Small intestine (tissue), 16 donors: ENCODE measurements around the gene EIF2D. TPM values are rescaled to one million over a fixed set of nuclear protein-coding genes. Genes with fewer than 3 reads are reported as not detected.

Source experiments
- DNase-seq, 2 donors: peaks; one replicate each; pipeline versions ENCODE4 v3.0.0 to v3.0.0-alpha.2; 2013
- FAIRE-seq: peaks from 2 replicates; lab custom pipeline; 2012; peaks lifted over from hg19 to GRCh38; lab: Jason Lieb, UNC
- H3K27ac ChIP-seq, 3 donors: one replicate each; pipeline ENCODE4 v1.5.1; 2013; ENCODE audit warnings: low read length in 2 of 3, mild to moderate bottlenecking in 2 of 3, control low read depth in 1 of 3, inconsistent platforms in 1 of 3, low read depth in 1 of 3, moderate library complexity in 1 of 3
- H3K27me3 ChIP-seq, 3 donors: one replicate each; pipeline ENCODE4 v1.6.1; 2013; ENCODE audit warnings: low read length in 3 of 3, inconsistent platforms in 1 of 3; ENCODE audit not compliant: control insufficient read depth in 3 of 3, insufficient read depth in 3 of 3
- H3K36me3 ChIP-seq, 3 donors: one replicate each; pipeline ENCODE4 v1.6.1; 2013; ENCODE audit warnings: low read length in 3 of 3, inconsistent platforms in 1 of 3, low read depth in 1 of 3, mild to moderate bottlenecking in 1 of 3, moderate library complexity in 1 of 3; ENCODE audit not compliant: control insufficient read depth in 3 of 3, insufficient read depth in 2 of 3
- H3K4me1 ChIP-seq, 3 donors: one replicate each; pipeline ENCODE4 v1.6.1; 2013; ENCODE audit warnings: low read length in 2 of 3, inconsistent platforms in 1 of 3, low read depth in 1 of 3, mild to moderate bottlenecking in 1 of 3, moderate library complexity in 1 of 3; ENCODE audit not compliant: control insufficient read depth in 3 of 3, insufficient read depth in 2 of 3
- H3K4me3 ChIP-seq, 3 donors: one replicate each; pipeline ENCODE4 v1.5.1; 2013; ENCODE audit warnings: low read length in 3 of 3, control low read depth in 1 of 3, inconsistent platforms in 1 of 3, low read depth in 1 of 3, mild to moderate bottlenecking in 1 of 3, moderate library complexity in 1 of 3
- H3K9me3 ChIP-seq, 2 donors: one replicate each; pipeline ENCODE4 v1.6.1; 2013; ENCODE audit warnings: low read depth in 1 of 2, low read length in 1 of 2; ENCODE audit not compliant: control insufficient read depth in 2 of 2, insufficient read depth in 1 of 2
- WGBS, 3 donors: extraction: QIAGEN DNeasy Blood & Tissue Kit; methylation state at CpG; one replicate each; pipeline ENCODE4 v1.1.7; 2013; 5-methylcytosine and 5-hydroxymethylcytosine counted together
- long read RNA-seq, 10 donors: transcript quantifications; one replicate each; lab custom pipeline, GENCODE V29; 2026
- polyA plus RNA-seq, 4 donors: library from polyadenylated mRNA; stranded (reverse) in 3 of 4; unstranded in 1 of 4; fragments of 200-250 nt in 3 of 4; fragments of 120-200 nt in 1 of 4; gene quantifications; one replicate each; pipeline versions ENCODE4 v1.2.1 to v1.2.3, GENCODE V29; 2013
- donor health status: healthy with polysubstance abuse.
- donor health status: control.
- donor health status: control.
- donor health status: Bipolar disorder and iron deficiency.
- donor health status: healthy.

The EIF2D gene, protein sequence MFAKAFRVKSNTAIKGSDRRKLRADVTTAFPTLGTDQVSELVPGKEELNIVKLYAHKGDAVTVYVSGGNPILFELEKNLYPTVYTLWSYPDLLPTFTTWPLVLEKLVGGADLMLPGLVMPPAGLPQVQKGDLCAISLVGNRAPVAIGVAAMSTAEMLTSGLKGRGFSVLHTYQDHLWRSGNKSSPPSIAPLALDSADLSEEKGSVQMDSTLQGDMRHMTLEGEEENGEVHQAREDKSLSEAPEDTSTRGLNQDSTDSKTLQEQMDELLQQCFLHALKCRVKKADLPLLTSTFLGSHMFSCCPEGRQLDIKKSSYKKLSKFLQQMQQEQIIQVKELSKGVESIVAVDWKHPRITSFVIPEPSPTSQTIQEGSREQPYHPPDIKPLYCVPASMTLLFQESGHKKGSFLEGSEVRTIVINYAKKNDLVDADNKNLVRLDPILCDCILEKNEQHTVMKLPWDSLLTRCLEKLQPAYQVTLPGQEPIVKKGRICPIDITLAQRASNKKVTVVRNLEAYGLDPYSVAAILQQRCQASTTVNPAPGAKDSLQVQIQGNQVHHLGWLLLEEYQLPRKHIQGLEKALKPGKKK
- 10 to 100 TPM; 21.6 to 46.4 (median 31.7) TPM for polyA plus RNA-seq
- long read RNA-seq, donor 1: 0 reads
- long read RNA-seq, donor 2, partial matches to known transcripts: 0 of 5 reads
- long read RNA-seq, donor 2, other reads (novel, unspliced or antisense): 0 of 5 reads
- long read RNA-seq, donor 3, partial matches to known transcripts: 6 of 7 reads
- long read RNA-seq, donor 3, other reads (novel, unspliced or antisense): 0 of 7 reads
- long read RNA-seq, donor 4: 0 reads
- long read RNA-seq, donor 5: 0 reads
- long read RNA-seq, donor 6, transcript EIF2D-201 (15 exons, 2,005 nt): major isoform, 7 of 7 reads
- long read RNA-seq, donor 6, partial matches to known transcripts: 0 of 7 reads
- long read RNA-seq, donor 6, other reads (novel, unspliced or antisense): 0 of 7 reads
- long read RNA-seq, donor 7: 0 reads
- long read RNA-seq, donor 8, partial matches to known transcripts: 0 of 1 reads
- long read RNA-seq, donor 8, other reads (novel, unspliced or antisense): 0 of 1 reads
- long read RNA-seq, donor 9, partial matches to known transcripts: 0 of 2 reads
- long read RNA-seq, donor 9, other reads (novel, unspliced or antisense): 0 of 2 reads
- long read RNA-seq, donor 10, transcript EIF2D-201 (15 exons, 2,005 nt): major isoform, 12 of 19 reads
- long read RNA-seq, donor 10, partial matches to known transcripts: 7 of 19 reads
- long read RNA-seq, donor 10, other reads (novel, unspliced or antisense): 0 of 19 reads

DNA sequence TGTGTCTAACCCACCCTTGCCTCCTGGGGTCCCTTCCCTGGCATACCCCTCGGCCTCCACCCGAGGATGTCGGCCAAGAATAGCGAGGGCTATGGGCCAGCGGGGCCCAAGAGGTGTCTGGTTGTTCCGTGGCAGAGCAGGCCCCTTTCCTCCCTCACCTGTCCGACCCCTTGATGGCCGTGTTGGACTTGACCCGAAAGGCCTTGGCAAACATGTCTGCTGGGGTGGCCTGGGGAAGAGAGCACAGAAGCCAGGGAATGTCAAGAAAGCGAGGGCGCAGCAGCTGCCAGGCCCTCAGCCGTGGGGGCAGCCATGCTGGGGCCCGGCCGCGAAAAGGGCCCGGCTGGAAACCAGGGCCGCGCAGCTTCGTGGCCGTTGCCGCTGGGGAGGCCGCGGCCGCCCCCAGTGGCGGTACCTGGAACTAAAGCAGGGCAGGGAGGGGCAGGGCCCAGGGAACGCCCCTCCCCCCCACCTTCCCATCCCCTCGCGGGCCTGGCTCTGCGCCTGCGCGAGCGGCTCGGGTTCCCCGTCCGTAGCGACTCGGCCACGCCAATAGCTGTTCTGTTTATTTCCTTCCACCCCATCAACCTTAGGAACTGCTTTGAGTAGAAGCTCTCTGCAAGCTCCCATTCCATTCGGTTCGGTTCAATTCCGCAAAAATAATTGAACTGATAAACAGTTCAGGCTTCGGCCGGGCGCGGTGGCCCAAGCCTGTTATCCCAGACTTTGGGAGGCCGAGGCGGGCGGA is at the start of gene EIF2D:
Gene EIF2D (minus strand): TSS at position 337 of the 748 bp plus-strand sequence. CDS start 123 bp downstream, at position 214.
- peaks cover 0 to 14% (median 2%) of the 10 kb centered on the region in 3 donors for H3K36me3 ChIP-seq
- peaks cover 0 to 2% (median 0%) of the 10 kb centered on the region in 3 donors for H3K27me3 ChIP-seq
- peaks cover 0 to 3% (median 2%) of the 10 kb centered on the region in 3 donors for H3K4me1 ChIP-seq
- DNase-seq: peak; percentile 94 to 98
- no peaks in the 10 kb centered on the region for H3K9me3 ChIP-seq
- no peak for FAIRE-seq
- 2 to 5% (median 2%) methylated on average over 44 to 48 of the region's 48 CpGs for WGBS, 3 donors
- peak within 1 kb of the TSS; percentile 79 to 95 (median 88) for H3K27ac ChIP-seq
- peak within 1 kb of the TSS; percentile 53 to 92 (median 80) for H3K4me3 ChIP-seq

DNA sequence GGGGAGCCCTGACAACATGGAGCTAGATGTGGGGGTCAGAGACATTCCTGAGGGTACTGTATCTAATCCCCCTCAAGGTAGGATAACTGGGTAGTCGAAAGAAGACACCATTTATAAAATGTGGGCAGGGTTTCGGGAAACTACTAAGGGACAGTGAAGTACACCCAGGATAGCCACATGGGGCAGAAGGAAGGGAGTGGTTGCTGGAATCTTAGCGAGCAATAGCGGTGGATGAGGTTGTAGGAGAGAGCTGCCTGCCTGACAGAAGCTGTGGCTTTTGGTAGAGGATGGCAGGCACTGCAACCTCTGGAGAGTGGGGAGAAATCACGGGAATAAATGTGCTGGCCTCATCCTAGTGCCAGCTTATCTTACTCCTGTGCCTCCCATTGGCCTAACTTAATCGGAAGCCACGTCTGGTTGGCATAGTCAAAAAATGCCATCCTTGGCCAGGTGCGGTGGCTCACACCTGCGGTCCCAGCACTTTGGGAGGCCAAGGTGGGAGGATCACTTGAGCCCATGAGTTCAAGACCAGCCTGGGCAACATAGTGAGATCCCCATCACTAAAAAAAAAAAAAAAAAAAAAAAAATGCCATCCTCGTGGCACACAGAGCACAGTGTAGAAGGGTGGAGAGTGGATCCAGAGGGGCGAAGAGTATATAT is 49.0 kb upstream of the EIF2D start:
- H3K27ac ChIP-seq: no peak overlapping the region
- no peak overlapping the region for H3K4me3 ChIP-seq
- FAIRE-seq (no peak), DNase-seq (no peak)
- no peaks in the 10 kb centered on the region for H3K36me3 ChIP-seq
- H3K9me3 ChIP-seq: no peaks in the 10 kb centered on the region
- 86 to 92% (median 86%) methylated on average over 10 to 11 of the region's 11 CpGs for WGBS, 3 donors
- H3K27me3 ChIP-seq: peaks cover 0 to 7% (median 0%) of the 10 kb centered on the region in 3 donors
- peaks cover 6 to 19% (median 8%) of the 10 kb centered on the region in 3 donors for H3K4me1 ChIP-seq

DNA sequence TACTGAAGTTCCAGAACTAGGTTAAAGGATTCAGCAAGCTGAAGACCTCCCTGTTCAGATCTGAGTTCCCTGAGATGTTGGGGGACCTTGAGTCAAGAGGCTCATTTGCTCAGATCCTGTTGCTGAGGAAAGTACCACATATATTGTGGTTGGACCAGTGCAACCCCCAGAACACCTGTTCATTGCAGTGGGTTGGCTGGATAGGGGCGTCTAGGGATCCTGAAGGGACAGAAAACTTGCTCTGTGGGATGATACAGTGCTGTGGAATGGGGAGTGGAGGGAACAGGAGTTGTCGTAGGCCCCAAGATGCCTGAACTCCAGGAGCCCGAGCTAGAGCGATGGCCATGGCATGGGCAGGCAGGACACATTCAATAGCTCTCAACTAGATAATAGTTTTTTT is 47.9 kb upstream of the EIF2D start:
- H3K9me3 ChIP-seq: no peaks in the 10 kb centered on the region
- no peak overlapping the region for H3K27ac ChIP-seq
- no peak for FAIRE-seq
- no peak overlapping the region for H3K4me3 ChIP-seq
- H3K4me1 ChIP-seq: peaks cover 6 to 19% (median 8%) of the 10 kb centered on the region in 3 donors
- H3K27me3 ChIP-seq: peaks cover 0 to 7% (median 0%) of the 10 kb centered on the region in 3 donors
- WGBS, 3 donors: 91 to 93% (median 91%) methylated on average over 4 of the region's 4 CpGs
- no peak for DNase-seq
- H3K36me3 ChIP-seq: no peaks in the 10 kb centered on the region

DNA sequence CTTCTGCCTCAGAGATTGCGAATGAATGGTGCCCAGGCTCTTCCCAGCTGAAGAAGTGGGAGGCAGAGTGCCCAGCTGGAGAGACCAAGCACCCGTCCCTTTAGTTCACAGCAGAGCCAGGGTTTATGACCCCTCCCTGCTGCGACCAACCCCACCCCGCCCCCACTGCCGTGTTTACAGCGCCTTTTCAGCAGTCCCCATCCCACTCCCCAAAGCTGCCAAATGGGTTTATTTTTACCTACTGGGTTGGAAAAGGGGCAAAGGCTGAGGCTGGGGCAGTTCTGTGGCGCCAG is 46.7 kb upstream of the EIF2D start:
- H3K4me1 ChIP-seq: peaks cover 6 to 17% (median 8%) of the 10 kb centered on the region in 3 donors
- peaks cover 0 to 5% (median 0%) of the 10 kb centered on the region in 3 donors for H3K27me3 ChIP-seq
- 36 to 51% (median 47%) methylated on average over 7 of the region's 7 CpGs for WGBS, 3 donors
- no peaks in the 10 kb centered on the region for H3K36me3 ChIP-seq
- H3K4me3 ChIP-seq: no peak overlapping the region
- no peaks in the 10 kb centered on the region for H3K9me3 ChIP-seq
- DNase-seq (no peak), FAIRE-seq (no peak)
- H3K27ac ChIP-seq: peak overlapping the region; percentile 31 to 76 (median 43)

DNA sequence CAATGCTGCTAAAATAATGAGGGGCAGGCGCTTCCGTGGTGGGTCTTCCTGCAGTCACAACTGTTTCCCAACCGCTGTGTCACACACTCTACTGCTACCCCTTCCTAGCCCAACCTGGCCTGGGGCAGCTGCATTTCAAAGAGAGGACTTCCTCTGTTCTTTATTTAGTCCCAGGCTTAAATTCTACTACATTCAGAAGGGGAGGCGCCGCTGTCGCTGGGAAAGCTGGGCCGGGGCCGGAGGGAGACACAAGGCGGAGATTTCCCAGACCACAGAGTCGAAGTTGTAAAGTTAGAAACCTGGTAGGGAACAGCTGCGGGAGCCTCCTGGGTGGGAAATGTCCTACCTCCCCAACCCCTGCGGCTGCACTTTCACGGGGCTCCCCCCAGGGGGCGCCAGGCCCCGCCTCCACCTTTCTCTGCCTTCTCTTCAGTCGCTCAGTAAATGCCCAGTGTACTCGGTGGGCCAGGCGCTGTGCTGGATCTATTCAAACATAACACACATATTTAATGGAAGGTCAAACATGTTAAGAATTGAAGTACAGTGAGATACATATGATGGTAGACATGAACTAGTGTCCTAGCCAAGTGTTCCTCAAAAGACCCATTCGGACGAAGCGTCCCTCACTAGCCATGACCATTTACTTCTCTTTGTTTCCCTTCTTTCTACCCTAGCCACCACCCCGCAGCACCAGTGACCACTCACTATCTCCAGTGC is 46.2 kb upstream of the EIF2D start:
- H3K36me3 ChIP-seq: no peaks in the 10 kb centered on the region
- DNase-seq (peak in 1 of 2 donors; percentile 46), FAIRE-seq (no peak)
- WGBS, 3 donors: 37 to 63% (median 57%) methylated on average over 22 of the region's 22 CpGs
- H3K27me3 ChIP-seq: no peaks in the 10 kb centered on the region
- no peaks in the 10 kb centered on the region for H3K9me3 ChIP-seq
- peak overlapping the region in 1 of 3 donors; percentile 4 for H3K4me3 ChIP-seq
- H3K4me1 ChIP-seq: peaks cover 6 to 12% (median 8%) of the 10 kb centered on the region in 3 donors
- H3K27ac ChIP-seq: peak overlapping the region in 1 of 3 donors; percentile 76

DNA sequence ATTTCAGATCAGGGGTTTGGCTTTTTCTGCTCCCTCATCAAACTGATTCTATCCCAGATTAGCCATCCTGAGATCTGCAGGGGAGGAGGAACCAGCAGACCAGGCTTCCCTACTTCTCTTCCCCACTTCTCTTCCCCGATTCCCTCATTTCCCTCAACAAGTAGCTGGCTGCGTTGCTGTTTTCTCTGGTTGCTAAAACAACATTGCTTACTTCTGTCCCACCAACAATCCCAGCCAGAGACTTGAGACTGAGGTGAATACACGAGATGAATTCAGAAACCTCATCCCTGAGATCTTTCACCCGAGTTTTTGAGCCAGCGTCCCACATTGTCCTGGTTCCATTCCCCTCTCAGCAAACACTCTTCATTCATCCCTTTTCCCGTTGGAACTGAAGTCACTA is 45.5 kb upstream of the EIF2D start:
- DNase-seq: no peak
- no peaks in the 10 kb centered on the region for H3K27me3 ChIP-seq
- FAIRE-seq: no peak
- H3K36me3 ChIP-seq: no peaks in the 10 kb centered on the region
- no peak overlapping the region for H3K27ac ChIP-seq
- WGBS, 3 donors: 47 to 72% (median 52%) methylated on average over 6 of the region's 6 CpGs
- H3K4me3 ChIP-seq: no peak overlapping the region
- peaks cover 6 to 12% (median 8%) of the 10 kb centered on the region in 3 donors for H3K4me1 ChIP-seq
- no peaks in the 10 kb centered on the region for H3K9me3 ChIP-seq

DNA sequence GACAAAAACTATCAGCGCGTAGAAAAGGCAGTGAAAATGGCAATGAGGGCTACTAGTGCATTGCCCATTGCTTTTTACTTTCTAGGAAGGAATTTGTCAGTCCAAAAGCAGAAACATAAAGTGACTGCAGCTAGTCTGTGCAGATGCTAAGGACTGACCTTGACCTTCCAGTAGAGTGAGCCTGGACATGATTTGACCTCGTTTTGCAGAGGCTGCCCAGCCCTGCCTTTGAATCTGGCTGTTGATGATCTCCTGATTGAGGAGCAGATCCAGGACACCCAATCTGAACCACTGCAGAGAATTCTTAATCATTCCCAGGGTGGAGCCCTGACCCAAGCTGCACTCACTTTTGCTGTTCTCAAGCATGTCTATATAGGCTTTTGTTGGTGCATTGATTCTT is 44.7 kb upstream of the EIF2D start:
- DNase-seq (no peak), FAIRE-seq (no peak)
- Histone ChIP-seq H3K4me3 (no peak overlapping the region), H3K9me3 (no peaks in the 10 kb centered on the region), H3K27me3 (no peaks in the 10 kb centered on the region), H3K4me1 (peaks cover 6 to 12% (median 8%) of the 10 kb centered on the region in 3 donors), H3K27ac (no peak overlapping the region), H3K36me3 (no peaks in the 10 kb centered on the region)
- WGBS, 3 donors: 71 to 81% (median 76%) methylated on average over 3 of the region's 3 CpGs
